HepG2 (cell line): Measurements from ENCODE around the gene PGA4.
"Not testable (repeated sequence)": the region's sequence is repeated elsewhere in the genome, so short reads cannot be mapped to it uniquely, and the experiment has no call there.

Experiments
- GABPA ChIP-seq, 2 experiments: IDR thresholded peaks; 2 replicates each; pipeline ENCODE4 v1.6.1; 2011 to 2016; ENCODE audit warnings: low read depth in 2 of 2, low read length in 1 of 2, missing biosample characterization in 1 of 2, missing genetic modification characterization in 1 of 2
- PAF1 ChIP-seq: IDR thresholded peaks from 2 replicates; pipeline ENCODE4 v1.6.1; 2016; ENCODE audit warnings: missing genetic modification reagents, missing compliant biosample characterization
- POLR2A ChIP-seq, 2 experiments: IDR thresholded peaks; 2 replicates each; pipeline ENCODE4 v1.6.1; 2011; ENCODE audit warnings: low read depth in 2 of 2, low read length in 2 of 2, mild to moderate bottlenecking in 1 of 2, moderate library complexity in 1 of 2; ENCODE audit not compliant: insufficient read depth in 1 of 2
- SNAI1 ChIP-seq: sonication (generic); formaldehyde crosslinking; IDR thresholded peaks from 2 replicates; pipeline ENCODE4 v1.5.0; 2020; ENCODE audit warnings: mild to moderate bottlenecking, missing genetic modification reagents, borderline replicate concordance
- ZNF790 ChIP-seq: sonication (generic); formaldehyde crosslinking; IDR thresholded peaks from 2 replicates; pipeline ENCODE4 v1.8.0; 2022; ENCODE audit warnings: missing genetic modification reagents, mild to moderate bottlenecking, borderline replicate concordance
- TF ChIP-seq, protein P1 (sequence below): sonication (generic); formaldehyde crosslinking; IDR thresholded peaks from 2 replicates; pipeline ENCODE4 v1.4.0; 2020; ENCODE audit warnings: missing genetic modification reagents
- TF ChIP-seq, protein P2 (sequence below): IDR thresholded peaks from 2 replicates; pipeline ENCODE4 v1.6.1; 2016
- TF ChIP-seq, protein P3 (sequence below): sonication (generic); formaldehyde crosslinking; IDR thresholded peaks from 2 replicates; pipeline ENCODE4 v1.5.0; 2020; ENCODE audit warnings: mild to moderate bottlenecking, missing genetic modification reagents, moderate library complexity

DNA sequence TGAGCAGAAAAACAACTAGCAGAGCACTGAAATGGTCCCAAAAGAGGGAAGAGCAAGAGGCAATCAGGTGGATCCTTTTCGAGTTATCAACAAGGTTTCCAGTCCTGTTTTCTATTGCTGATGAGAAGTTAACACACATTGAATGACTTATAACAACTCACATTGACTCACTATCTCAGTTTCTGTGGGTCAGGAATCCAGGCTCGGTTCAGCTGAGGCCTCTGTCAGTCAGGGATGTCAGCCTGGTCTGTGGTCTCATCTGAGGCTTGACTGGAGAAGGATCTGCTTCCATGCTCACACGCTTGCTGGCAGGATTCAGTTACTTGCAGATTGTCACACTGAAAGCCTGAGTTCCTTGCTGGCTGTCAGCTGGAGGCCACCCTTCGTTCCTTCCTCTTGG lies 15.0 kb downstream of the PGA4 start:
- TF ChIP-seq SNAI1; PAF1 (CRISPR knock-in tag); GABPA (IDR thresholded peaks at IDR 0.05; ENCODE audit: low read depth, low read length); GABPA (CRISPR knock-in tag; IDR thresholded peaks at IDR 0.05; ENCODE audit: low read depth); ZNF790; POLR2A (IDR thresholded peaks at IDR 0.05; ENCODE audit: insufficient read depth in 1 of 2, low read depth in 2 of 2, low read length in 2 of 2): not testable (repeated sequence)
- TF ChIP-seq, protein P1, sequence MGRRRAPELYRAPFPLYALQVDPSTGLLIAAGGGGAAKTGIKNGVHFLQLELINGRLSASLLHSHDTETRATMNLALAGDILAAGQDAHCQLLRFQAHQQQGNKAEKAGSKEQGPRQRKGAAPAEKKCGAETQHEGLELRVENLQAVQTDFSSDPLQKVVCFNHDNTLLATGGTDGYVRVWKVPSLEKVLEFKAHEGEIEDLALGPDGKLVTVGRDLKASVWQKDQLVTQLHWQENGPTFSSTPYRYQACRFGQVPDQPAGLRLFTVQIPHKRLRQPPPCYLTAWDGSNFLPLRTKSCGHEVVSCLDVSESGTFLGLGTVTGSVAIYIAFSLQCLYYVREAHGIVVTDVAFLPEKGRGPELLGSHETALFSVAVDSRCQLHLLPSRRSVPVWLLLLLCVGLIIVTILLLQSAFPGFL (CRISPR knock-in tag) = not testable (repeated sequence)
- TF ChIP-seq, protein P2, sequence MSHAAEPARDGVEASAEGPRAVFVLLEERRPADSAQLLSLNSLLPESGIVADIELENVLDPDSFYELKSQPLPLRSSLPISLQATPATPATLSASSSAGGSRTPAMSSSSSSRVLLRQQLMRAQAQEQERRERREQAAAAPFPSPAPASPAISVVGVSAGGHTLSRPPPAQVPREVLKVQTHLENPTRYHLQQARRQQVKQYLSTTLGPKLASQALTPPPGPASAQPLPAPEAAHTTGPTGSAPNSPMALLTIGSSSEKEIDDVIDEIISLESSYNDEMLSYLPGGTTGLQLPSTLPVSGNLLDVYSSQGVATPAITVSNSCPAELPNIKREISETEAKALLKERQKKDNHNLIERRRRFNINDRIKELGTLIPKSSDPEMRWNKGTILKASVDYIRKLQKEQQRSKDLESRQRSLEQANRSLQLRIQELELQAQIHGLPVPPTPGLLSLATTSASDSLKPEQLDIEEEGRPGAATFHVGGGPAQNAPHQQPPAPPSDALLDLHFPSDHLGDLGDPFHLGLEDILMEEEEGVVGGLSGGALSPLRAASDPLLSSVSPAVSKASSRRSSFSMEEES (CRISPR knock-in tag) = not testable (repeated sequence)
- TF ChIP-seq, protein P3, sequence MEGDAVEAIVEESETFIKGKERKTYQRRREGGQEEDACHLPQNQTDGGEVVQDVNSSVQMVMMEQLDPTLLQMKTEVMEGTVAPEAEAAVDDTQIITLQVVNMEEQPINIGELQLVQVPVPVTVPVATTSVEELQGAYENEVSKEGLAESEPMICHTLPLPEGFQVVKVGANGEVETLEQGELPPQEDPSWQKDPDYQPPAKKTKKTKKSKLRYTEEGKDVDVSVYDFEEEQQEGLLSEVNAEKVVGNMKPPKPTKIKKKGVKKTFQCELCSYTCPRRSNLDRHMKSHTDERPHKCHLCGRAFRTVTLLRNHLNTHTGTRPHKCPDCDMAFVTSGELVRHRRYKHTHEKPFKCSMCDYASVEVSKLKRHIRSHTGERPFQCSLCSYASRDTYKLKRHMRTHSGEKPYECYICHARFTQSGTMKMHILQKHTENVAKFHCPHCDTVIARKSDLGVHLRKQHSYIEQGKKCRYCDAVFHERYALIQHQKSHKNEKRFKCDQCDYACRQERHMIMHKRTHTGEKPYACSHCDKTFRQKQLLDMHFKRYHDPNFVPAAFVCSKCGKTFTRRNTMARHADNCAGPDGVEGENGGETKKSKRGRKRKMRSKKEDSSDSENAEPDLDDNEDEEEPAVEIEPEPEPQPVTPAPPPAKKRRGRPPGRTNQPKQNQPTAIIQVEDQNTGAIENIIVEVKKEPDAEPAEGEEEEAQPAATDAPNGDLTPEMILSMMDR = not testable (repeated sequence)
